ENCODE results near the gene SLC24A3.

Gene SLC24A3

GRCh38 chr20:19322061-19322985 lies 109.9 kb downstream of the SLC24A3 start:
- TF ChIP-seq ZNF565 (CRISPR knock-in tag; conservative IDR thresholded peaks at IDR 0.05; ENCODE audit: low read depth) (no peak), CREB5 (CRISPR knock-in tag; IDR thresholded peaks at IDR 0.05; ENCODE audit: low read depth) (no peak), ZC3H10 (CRISPR knock-in tag; IDR thresholded peaks at IDR 0.05) (no peak), ZFP3 (CRISPR knock-in tag; IDR thresholded peaks at IDR 0.05) (no peak), ISL1 (CRISPR knock-in tag; IDR thresholded peaks at IDR 0.05) (no peak), TOX (CRISPR knock-in tag; IDR thresholded peaks at IDR 0.05; ENCODE audit: borderline replicate concordance) (no peak), ZFP30 (CRISPR knock-in tag; IDR thresholded peaks at IDR 0.05) (no peak), PATZ1 (CRISPR knock-in tag; IDR thresholded peaks at IDR 0.05; ENCODE audit: borderline replicate concordance) (no peak)
- no peak for ATAC-seq

GRCh38 chr20:19327401-19327800 lies 115.0 kb downstream of the SLC24A3 start:
- TF ChIP-seq ZNF565 (CRISPR knock-in tag; conservative IDR thresholded peaks at IDR 0.05; ENCODE audit: low read depth) (no peak), ESRRG (CRISPR knock-in tag; IDR thresholded peaks at IDR 0.05) (no peak), CREB5 (CRISPR knock-in tag; IDR thresholded peaks at IDR 0.05; ENCODE audit: low read depth) (no peak), ZC3H10 (CRISPR knock-in tag; IDR thresholded peaks at IDR 0.05) (no peak), TSHZ2 (CRISPR knock-in tag; IDR thresholded peaks at IDR 0.05) (no peak), ISL1 (CRISPR knock-in tag; IDR thresholded peaks at IDR 0.05) (no peak), PPARA (CRISPR knock-in tag; IDR thresholded peaks at IDR 0.05; ENCODE audit: borderline replicate concordance) (no peak)
- ATAC-seq = no peak

- no peak for TF ChIP-seq POU6F1 (CRISPR knock-in tag; IDR thresholded peaks at IDR 0.05; ENCODE audit: borderline replicate concordance, low read depth)
- no peak for TF ChIP-seq ZNF70 (CRISPR knock-in tag; IDR thresholded peaks at IDR 0.05)
- no peak for TF ChIP-seq RARB (CRISPR knock-in tag; IDR thresholded peaks at IDR 0.05)
- TF ChIP-seq OSR1 (CRISPR knock-in tag; IDR thresholded peaks at IDR 0.05) = no peak
- TF ChIP-seq CSRNP3 (CRISPR knock-in tag; IDR thresholded peaks at IDR 0.05) = no peak
- no peak for TF ChIP-seq TCF4 (CRISPR knock-in tag; IDR thresholded peaks at IDR 0.05; ENCODE audit: borderline replicate concordance)
- no peak for TF ChIP-seq ARNTL (CRISPR knock-in tag; IDR thresholded peaks at IDR 0.05; ENCODE audit: borderline replicate concordance, low read depth)
- ATAC-seq = no peak
Observed at GRCh38 chr20:19328676-19329075, 116.2 kb downstream of the SLC24A3 start.
